Vagina (tissue), 2 donors: ENCODE measurements around the gene CERK.

ENCODE experiments used
- POLR2A ChIP-seq, 2 donors: fragments of 450-650 bp; IDR thresholded peaks; one replicate each; pipeline ENCODE4 v1.6.1; 2017; ENCODE audit warnings: antibody characterized with exemption in 2 of 2, mild to moderate bottlenecking in 2 of 2, moderate library complexity in 2 of 2
- POLR2AphosphoS5 ChIP-seq, 2 donors: sonication (generic); formaldehyde crosslinking; IDR thresholded peaks; one replicate each; pipeline ENCODE4 v1.9.0; 2017; ENCODE audit warnings: antibody characterized with exemption in 2 of 2, mild to moderate bottlenecking in 2 of 2, low read depth in 1 of 2; ENCODE audit not compliant: insufficient read depth in 1 of 2
- TF ChIP-seq, protein P1 (sequence below), 3 experiments: fragments of 450-650 bp in 2 of 3; fragments of 200-600 bp in 1 of 3; sonication (generic) in 1 of 3; IDR thresholded peaks; one replicate each; pipeline ENCODE4 v1.5.1; 2017 to 2019; ENCODE audit warnings: antibody characterized with exemption in 3 of 3, mild to moderate bottlenecking in 2 of 3, moderate library complexity in 2 of 3

DNA sequence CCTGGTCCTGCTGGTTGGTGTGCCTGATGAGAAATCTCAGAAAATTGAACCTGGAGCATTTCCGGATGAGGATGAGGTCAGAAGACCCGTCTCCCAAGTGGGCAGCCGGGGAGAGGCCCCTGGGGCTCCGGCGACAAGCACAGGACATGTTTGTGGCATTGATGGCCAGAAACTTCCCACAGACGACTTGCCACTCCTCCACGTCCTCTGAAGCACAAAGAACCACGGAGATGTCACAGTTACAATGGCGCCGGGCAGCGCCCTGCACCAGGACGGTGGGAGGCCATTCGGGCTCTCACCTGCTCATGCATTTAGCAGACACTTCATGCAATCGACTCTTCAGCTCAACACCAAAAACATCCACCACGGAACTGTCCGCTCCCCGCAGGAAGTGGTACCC, 46.5 kb downstream of the CERK start:
- TF ChIP-seq, protein P1, sequence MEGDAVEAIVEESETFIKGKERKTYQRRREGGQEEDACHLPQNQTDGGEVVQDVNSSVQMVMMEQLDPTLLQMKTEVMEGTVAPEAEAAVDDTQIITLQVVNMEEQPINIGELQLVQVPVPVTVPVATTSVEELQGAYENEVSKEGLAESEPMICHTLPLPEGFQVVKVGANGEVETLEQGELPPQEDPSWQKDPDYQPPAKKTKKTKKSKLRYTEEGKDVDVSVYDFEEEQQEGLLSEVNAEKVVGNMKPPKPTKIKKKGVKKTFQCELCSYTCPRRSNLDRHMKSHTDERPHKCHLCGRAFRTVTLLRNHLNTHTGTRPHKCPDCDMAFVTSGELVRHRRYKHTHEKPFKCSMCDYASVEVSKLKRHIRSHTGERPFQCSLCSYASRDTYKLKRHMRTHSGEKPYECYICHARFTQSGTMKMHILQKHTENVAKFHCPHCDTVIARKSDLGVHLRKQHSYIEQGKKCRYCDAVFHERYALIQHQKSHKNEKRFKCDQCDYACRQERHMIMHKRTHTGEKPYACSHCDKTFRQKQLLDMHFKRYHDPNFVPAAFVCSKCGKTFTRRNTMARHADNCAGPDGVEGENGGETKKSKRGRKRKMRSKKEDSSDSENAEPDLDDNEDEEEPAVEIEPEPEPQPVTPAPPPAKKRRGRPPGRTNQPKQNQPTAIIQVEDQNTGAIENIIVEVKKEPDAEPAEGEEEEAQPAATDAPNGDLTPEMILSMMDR (IDR thresholded peaks at IDR 0.05), result no peak
- TF ChIP-seq POLR2A (IDR thresholded peaks at IDR 0.05) (no peak), POLR2AphosphoS5 (IDR thresholded peaks at IDR 0.05; ENCODE audit: insufficient read depth in 1 of 2, low read depth in 1 of 2) (no peak)
